HEK293 (cell line): ENCODE data around the gene TRAM2.
A peak's percentile ranks its signal among the peaks of the same experiment; 100 is the strongest.

Experiments
- BCL6B ChIP-seq: fragments of 450-650 bp; formaldehyde crosslinking; IDR thresholded peaks from 2 replicates; pipeline ENCODE4 v1.5.1; 2017; ENCODE audit warnings: missing biosample characterization, missing genetic modification characterization
- GLI4 ChIP-seq: fragments of 450-650 bp; formaldehyde crosslinking; IDR thresholded peaks from 2 replicates; pipeline ENCODE4 v1.5.1; 2016; ENCODE audit warnings: missing biosample characterization, missing genetic modification characterization
- IKZF3 ChIP-seq: fragments of 450-650 bp; IDR thresholded peaks from 2 replicates; pipeline ENCODE4 v1.5.0; 2018; ENCODE audit warnings: missing biosample characterization, mild to moderate bottlenecking, missing genetic modification characterization, moderate library complexity
- KLF16 ChIP-seq: fragments of 450-650 bp; formaldehyde crosslinking; IDR thresholded peaks from 2 replicates; pipeline ENCODE4 v1.5.1; 2017; ENCODE audit warnings: missing biosample characterization, missing genetic modification characterization
- OSR2 ChIP-seq: fragments of 450-650 bp; formaldehyde crosslinking; IDR thresholded peaks from 2 replicates; pipeline ENCODE4 v1.5.1; 2016; ENCODE audit warnings: missing biosample characterization, missing genetic modification characterization
- PRDM10 ChIP-seq: fragments of 450-650 bp; formaldehyde crosslinking; IDR thresholded peaks from 2 replicates; pipeline ENCODE4 v1.5.1; 2016; ENCODE audit warnings: missing biosample characterization, missing genetic modification characterization
- PRDM2 ChIP-seq: fragments of 450-650 bp; formaldehyde crosslinking; IDR thresholded peaks from 2 replicates; pipeline ENCODE4 v1.5.1; 2016; ENCODE audit warnings: missing biosample characterization, missing genetic modification characterization, borderline replicate concordance
- PRDM6 ChIP-seq: fragments of 450-650 bp; formaldehyde crosslinking; IDR thresholded peaks from 2 replicates; pipeline ENCODE4 v1.5.1; 2017; ENCODE audit warnings: missing biosample characterization, missing genetic modification characterization
- TRIM28 ChIP-seq: IDR thresholded peaks from 2 replicates; pipeline ENCODE4 v1.6.1; 2011; ENCODE audit warnings: low read length, control low read depth, borderline replicate concordance
- ZNF211 ChIP-seq: fragments of 450-650 bp; formaldehyde crosslinking; IDR thresholded peaks from 2 replicates; pipeline ENCODE4 v1.5.1; 2016; ENCODE audit warnings: low read depth, missing biosample characterization, missing genetic modification characterization
- ZNF24 ChIP-seq: fragments of 450-650 bp; formaldehyde crosslinking; IDR thresholded peaks from 2 replicates; pipeline ENCODE4 v1.5.1; 2016; ENCODE audit warnings: missing biosample characterization, missing genetic modification characterization
- ZNF26 ChIP-seq: fragments of 450-650 bp; formaldehyde crosslinking; IDR thresholded peaks from 2 replicates; pipeline ENCODE4 v1.5.1; 2016; ENCODE audit warnings: missing biosample characterization, missing genetic modification characterization
- ZNF391 ChIP-seq: fragments of 450-650 bp; formaldehyde crosslinking; IDR thresholded peaks from 2 replicates; pipeline ENCODE4 v1.5.1; 2016; ENCODE audit warnings: low read depth, missing biosample characterization, missing genetic modification characterization, borderline replicate concordance
- ZNF394 ChIP-seq: fragments of 450-650 bp; formaldehyde crosslinking; IDR thresholded peaks from 2 replicates; pipeline ENCODE4 v1.5.1; 2016; ENCODE audit warnings: missing biosample characterization, missing genetic modification characterization, mild to moderate bottlenecking, moderate library complexity, borderline replicate concordance
- ZNF558 ChIP-seq: fragments of 450-650 bp; formaldehyde crosslinking; IDR thresholded peaks from 2 replicates; pipeline ENCODE4 v1.5.1; 2016; ENCODE audit warnings: missing biosample characterization, missing genetic modification characterization
- ZNF585B ChIP-seq: fragments of 450-650 bp; formaldehyde crosslinking; IDR thresholded peaks from 2 replicates; pipeline ENCODE4 v1.5.1; 2016; ENCODE audit warnings: missing biosample characterization, missing genetic modification characterization
- ZNF623 ChIP-seq: fragments of 450-650 bp; formaldehyde crosslinking; IDR thresholded peaks from 2 replicates; pipeline ENCODE4 v1.5.1; 2016; ENCODE audit warnings: missing biosample characterization, missing genetic modification characterization
- ZNF658 ChIP-seq: fragments of 450-650 bp; formaldehyde crosslinking; IDR thresholded peaks from 2 replicates; pipeline ENCODE4; 2016; ENCODE audit warnings: missing biosample characterization, missing genetic modification characterization
- ZNF677 ChIP-seq: fragments of 450-650 bp; IDR thresholded peaks from 2 replicates; pipeline ENCODE4 v1.5.0; 2018; ENCODE audit warnings: missing biosample characterization, mild to moderate bottlenecking, missing genetic modification characterization, moderate library complexity
- ZNF692 ChIP-seq: fragments of 450-650 bp; formaldehyde crosslinking; IDR thresholded peaks from 2 replicates; pipeline ENCODE4 v1.5.1; 2016; ENCODE audit warnings: missing biosample characterization, missing genetic modification characterization
- ZSCAN30 ChIP-seq: fragments of 450-650 bp; IDR thresholded peaks from 2 replicates; pipeline ENCODE4 v1.5.1; 2018; ENCODE audit warnings: missing biosample characterization, mild to moderate bottlenecking, missing genetic modification characterization, moderate library complexity

The TRAM2 gene

GRCh38 chr6:52576392-52577021, 353 bp downstream of the TRAM2 start (continued):
- TF ChIP-seq PRDM2 (tag by site-specific recombination) (no peak), ZNF26 (tag by site-specific recombination) (no peak), GLI4 (tag by site-specific recombination) (no peak), ZSCAN30 (peak; percentile 52; the same call in 1 of the 2 replicates), BCL6B (tag by site-specific recombination) (no peak), ZNF558 (tag by site-specific recombination) (no peak), PRDM10 (no peak), TRIM28 (no peak), ZNF692 (peak; percentile 9), ZNF24 (tag by site-specific recombination) (no peak), ZNF391 (tag by site-specific recombination) (no peak), ZNF623 (no peak), OSR2 (tag by site-specific recombination) (no peak), ZNF394 (tag by site-specific recombination) (no peak), KLF16 (peak; percentile 73), PRDM6 (tag by site-specific recombination) (no peak), ZNF211 (tag by site-specific recombination) (no peak), ZNF658 (tag by site-specific recombination) (no peak), ZNF585B (no peak), ZNF677 (tag by site-specific recombination) (no peak), IKZF3 (no peak)
